HG02943 (cell line): ENCODE measurements around the gene CRACR2B.

Experiments used
- ATAC-seq: cut with Tn5 transposase; IDR thresholded peaks from one replicate; pipeline ENCODE4 v1.9.1; 2021; ENCODE audit warnings: mild to moderate bottlenecking, low read depth, moderate library complexity; ENCODE audit not compliant: unreplicated experiment

Gene CRACR2B

DNA sequence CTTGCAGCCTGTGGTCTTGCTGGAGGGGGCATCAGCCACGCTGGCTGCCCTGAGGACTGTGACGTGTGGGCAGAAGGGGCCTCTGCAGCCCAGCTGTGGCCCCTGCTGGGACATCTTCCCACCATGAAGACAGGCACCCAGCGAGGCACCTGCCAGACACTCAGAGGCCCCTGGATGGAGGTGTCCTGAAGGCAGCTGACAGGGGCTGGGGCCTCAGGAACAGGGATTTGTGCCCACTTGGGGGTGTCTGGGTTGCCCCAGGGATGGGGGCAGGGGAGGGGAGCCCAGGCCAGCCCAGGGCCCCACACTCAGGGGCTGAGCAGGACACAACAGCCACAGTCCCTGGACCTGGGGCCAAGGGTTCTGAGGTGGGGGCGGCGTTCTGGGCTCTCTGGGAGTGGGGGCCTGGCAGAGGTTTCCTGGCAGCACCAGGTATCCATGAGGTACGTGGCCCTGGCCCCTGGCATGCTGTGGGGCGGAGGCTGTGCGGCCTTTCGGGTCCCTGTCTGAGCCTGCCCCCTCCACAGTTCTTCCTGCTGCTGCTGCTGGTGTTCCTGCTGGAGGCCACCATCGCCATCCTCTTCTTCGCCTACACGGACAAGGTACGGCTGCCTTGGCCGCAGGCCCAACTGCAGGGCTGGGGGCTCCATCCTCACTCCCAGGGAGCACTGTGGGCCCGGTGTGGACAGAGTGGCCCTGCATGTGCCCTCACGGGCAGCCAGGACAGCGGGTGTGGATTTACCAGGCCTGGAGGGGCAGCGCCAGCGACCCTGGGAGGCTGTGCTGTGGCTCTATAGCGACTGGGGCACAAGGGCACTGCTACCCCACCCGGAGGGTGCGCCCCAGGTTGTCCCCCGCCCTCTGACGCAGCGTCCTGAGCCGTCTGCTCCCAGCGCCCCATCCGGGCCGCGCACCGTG lies 36.5 kb downstream of the CRACR2B start:
- no peak for ATAC-seq

DNA sequence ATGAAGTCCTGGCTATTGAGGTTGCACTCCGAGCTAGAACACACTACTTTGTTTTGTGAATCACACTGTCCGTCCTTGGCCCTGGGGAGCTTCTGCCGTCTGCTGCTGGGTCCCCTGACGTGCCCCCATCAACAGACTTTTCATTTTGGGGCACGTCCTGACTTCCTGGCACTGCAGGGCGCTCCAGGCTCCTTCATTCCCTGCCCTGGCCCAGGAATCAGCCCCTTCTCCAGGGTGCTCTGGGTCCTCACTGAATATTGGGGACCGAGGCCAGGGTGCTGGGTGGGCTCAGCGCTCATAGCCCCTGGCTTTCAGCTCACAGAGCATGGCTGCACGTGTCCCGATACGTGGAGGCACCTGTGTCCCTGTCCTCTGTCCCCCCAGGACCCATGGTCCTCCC lies 37.2 kb downstream of the CRACR2B start:
- ATAC-seq = no peak

DNA sequence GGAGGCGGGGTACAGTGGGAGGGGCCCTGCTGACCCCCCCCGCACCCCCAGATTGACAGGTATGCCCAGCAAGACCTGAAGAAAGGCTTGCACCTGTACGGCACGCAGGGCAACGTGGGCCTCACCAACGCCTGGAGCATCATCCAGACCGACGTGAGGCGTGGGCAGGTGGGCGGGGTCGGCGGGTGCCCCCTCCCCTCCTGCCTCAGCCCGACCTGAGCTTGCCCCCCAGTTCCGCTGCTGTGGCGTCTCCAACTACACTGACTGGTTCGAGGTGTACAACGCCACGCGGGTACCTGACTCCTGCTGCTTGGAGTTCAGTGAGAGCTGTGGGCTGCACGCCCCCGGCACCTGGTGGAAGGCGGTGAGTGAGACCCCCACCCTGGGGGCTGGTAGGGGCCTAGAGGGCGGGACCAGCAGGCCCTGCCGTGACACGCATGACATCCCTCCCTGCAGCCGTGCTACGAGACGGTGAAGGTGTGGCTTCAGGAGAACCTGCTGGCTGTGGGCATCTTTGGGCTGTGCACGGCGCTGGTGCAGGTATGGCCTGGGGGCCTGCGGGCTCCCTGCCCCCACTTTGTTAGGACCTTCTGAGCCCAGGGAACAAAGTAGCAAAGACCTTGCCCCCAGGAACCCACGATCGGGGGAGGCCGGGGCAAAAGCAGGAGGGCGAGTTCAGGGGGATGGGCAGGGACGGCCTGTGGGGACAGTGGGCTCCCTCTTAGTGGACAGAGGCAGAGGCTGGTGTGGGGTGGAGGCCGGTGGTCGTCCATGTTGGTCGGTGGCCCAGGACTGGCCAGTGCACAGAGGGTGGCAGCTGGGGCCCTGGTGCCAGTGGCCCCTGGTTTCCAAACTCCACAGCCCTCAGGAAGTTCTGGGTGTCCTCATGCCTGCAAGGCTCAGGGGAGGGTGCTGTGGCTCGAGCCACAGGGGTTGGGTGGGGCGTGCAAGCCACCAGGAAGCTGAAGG lies 38.0 kb downstream of the CRACR2B start:
- no peak for ATAC-seq

DNA sequence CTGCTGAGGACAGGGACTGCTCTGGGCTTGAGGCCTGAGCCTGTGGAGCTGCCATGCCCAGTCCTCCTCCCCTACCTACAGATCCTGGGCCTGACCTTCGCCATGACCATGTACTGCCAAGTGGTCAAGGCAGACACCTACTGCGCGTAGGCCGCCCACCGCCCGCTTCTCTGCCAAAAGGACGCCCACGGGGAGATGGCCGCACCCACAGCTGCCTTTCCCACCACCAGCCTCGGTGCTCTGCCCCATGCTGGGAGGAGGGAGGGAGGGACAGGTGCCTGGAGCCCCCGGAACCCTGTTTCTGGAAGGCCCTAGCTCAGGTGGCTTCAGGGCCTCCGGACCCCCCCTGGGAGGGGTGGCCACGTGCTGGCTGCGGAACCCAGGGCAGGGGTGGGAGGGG lies 38.8 kb downstream of the CRACR2B start:
- ATAC-seq = no peak

DNA sequence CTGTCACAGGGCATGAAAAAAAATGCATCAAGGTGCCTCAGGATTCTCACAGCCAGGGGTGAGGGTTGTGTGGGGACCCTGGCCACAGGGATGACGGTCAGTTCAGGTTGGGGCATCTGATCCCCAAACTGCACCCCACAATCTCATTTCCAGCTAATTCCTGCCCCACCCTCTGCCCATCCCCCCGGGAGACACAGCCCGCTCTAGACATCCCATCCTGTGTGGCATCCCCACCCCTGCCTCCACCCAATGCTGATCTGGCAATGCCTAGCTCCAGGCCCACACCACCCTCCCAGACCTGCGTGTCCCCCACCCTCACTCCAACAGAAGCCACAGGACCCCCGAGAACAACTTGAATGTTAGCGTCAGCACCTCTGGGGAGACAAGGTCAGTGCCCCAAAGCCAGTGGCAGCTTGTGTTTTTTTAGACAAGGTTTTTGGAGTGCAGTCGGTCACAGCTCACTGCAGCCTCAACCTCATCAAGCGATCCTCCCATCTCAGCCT lies 40.2 kb downstream of the CRACR2B start:
- ATAC-seq = no peak

DNA sequence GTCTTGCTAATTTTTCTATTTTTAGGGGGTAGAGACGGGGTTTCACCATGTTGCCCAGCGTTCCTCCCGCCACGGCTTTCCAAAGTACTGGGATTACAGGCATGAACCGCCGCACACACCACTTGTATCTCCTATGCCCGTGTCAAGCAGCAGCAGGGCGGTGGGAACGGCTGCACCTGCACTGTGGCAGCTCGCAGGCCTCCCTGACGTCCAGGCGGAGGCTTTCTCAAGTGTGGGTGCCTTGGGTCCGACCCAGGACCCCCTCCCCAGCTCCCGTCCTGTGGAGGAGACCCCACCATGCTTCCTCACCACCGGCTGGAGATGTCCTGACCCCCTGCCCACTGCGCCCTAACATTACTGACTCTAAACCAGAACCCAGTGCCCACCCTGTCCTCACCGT lies 40.7 kb downstream of the CRACR2B start:
- ATAC-seq = no peak

DNA sequence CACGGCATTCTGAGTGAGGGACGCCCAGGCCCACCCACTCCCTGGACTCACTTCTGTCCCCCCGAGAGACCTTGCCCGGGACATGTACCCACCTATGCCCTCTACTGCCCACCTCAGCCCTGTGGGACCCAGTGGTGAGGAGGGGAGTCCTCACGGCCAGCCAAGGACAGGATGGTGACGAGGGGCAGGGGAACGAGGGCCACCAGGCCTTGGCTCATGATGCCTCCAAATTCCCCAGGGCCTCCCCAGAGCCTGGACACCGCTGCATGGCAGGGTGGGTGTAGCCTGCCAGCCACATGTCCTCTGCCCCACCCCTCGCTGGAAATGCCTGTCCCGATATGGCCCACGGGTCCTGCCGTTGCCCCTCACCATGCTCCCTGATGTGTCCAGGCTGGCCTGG lies 41.1 kb downstream of the CRACR2B start:
- ATAC-seq = no peak

DNA sequence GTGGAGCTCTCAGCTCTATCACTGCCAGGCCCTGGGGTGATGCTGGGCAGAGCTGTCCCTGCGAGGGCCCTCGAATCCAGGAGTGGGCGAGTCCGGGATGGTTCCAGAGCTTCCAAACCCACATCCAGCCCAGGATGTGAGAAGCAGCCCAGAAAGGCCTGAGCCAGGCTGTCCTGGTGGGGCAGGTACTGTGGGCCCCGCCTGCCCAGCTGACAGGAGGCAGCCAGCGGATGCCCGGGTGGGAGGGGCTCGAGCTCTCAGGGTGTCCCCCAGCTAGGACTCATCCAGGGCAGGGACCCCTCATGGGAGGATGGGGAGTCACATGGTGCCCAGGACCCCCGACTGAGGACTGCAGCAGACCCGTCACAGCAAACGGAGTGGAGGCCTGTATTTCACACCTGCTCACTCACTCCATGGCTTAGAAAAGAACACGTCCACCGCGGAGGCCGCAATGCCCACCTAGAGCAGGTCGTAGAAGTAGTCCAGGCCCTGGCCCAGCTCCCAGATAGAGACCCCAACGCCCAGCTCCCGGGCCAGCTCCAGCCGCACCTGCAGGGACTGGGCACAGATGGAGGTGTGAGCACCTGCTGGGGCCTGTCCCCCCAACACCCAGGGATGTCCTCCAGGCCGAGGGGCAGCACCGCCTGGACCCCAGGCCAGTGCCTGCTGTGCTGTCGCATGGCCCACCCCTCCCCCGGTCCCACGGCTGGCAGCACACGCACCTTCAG lies 41.8 kb downstream of the CRACR2B start:
- ATAC-seq = no peak

DNA sequence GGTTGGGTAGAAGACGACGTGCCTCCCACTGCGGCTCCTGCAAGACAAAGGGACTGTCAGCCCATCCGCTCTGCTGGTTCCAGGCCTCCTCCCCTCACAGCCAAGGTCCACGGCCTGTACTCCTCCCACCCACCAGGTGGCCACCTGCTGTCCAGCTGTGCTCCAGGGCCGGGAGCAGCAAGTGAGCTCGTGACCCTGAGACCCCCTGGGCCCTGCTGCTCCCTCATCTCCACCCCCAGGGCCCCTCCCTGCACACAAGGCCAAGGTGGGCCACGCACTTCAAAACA lies 42.4 kb downstream of the CRACR2B start:
- ATAC-seq = no peak

DNA sequence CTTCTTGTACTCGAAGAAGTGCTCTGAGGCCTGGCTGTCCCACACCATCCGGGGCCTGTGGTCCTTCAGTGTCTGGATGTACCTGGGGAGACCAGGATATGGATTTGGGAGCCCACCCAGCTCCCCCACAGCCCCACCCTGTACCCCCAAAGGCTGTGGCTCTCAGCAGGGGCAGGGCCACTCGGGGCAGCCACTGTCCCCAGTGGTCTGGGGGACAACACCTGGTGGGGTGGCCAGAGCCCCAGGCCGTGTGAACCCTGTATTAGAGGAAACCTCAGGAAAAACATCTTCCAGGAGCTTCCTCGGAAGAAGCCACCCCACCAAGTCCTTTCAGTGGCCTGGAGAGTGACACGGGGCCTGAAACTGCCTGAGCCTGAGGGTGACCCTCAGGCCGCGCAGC lies 42.7 kb downstream of the CRACR2B start:
- ATAC-seq = no peak

DNA sequence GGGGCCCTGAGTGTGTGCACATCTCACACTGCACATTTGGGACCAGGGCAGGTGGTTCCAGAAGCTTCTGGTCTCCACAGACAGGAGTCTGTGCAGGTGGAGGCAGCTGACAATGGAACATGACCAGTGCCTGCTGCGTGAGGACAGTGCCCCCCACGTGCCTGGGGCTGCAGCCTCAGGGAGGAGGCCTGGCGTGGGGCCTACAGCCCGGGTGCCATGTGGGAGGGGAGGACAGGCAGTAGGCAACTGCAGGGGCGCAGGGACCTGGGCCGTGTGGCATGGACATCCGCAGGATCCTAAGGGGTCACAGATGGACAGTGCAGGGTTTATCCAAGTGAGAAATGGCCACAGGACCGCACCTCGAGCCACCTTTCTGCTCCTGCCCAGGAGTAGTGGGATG lies 43.8 kb downstream of the CRACR2B start:
- ATAC-seq = no peak

DNA sequence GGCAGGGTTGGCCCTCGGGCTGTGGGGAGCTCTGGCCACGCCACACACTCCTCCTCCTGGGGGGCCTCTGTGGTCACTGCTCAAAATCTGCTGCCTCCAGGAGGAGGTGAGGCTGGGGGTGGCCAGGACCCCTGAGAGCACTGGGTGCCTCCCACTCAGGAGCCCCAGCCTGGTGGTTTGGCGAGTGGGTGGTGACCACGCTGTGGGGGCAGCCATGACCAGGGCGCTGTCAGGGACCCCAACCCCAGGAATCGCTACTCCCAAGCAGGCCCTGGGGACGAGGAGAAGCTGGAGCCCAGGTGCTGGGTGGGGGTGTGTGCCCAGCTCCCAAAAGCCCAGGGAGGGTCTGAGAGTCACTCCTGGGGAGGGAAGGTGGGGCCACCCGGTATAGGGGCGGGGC lies 45.1 kb downstream of the CRACR2B start:
- no peak for ATAC-seq

DNA sequence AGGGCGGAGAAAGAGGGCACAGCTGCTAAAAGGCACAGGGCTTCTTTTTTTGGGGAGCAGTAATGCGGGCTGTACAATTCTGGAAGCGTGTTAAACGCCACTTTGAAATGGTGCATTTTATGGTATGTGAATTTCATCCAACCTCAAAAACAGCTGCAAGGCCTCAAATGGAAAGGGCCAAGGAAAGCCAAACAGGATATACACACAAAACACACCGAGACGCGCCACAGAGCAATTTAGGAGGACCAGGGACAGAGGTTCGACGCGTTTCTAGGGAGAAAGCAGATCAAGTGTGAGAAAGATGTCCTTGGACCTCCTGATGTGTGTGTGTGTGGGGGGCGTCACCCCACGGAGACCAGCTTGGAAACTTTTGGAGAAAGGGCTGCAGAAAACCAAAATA lies 46.0 kb downstream of the CRACR2B start:
- no peak for ATAC-seq

DNA sequence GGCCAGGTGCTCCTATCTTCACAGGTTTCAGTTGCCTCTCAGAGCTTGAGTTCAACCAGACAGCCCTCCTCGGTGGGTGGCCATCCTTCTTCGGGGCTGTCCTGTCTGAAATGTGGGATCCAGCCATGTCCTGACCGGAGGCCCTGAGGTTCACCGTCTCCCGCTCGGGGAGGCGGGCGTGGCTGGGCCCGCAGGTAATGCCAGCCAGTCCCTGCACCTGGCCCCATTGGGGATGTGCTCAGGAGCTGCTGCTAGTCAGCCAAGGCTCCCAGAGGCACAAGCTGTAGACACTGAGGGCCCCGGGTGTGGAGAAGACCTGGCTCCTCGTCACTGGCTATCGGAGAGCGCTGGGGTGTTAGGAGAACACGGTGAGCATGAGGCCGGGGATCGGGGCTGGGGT lies 47.5 kb downstream of the CRACR2B start:
- ATAC-seq = no peak

DNA sequence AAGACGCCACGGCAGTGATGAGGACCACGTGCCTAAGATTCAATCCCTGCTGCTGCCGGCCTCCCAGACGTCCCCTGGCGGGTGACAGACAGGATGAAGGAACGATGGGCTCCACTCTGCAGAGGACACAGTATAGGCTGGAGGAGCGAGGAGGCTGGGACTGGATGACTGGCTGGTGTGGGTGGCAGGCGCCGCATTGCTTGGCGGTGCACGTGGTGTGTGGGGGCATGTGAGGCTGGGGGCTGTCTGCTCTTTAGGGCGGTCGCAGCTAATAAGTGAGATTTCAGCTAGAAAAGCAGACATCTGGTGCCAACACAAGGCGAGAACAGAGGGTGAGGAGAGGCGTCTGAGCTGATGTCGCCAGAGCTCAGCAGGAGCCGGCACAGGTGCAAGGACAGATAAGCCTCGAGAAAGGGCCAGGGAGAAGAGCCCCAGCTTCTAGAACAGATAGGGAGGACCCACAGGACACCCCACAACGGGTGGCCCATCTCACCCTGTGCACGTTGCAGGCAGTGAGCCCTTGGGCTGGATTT lies 48.1 kb downstream of the CRACR2B start:
- ATAC-seq = no peak

DNA sequence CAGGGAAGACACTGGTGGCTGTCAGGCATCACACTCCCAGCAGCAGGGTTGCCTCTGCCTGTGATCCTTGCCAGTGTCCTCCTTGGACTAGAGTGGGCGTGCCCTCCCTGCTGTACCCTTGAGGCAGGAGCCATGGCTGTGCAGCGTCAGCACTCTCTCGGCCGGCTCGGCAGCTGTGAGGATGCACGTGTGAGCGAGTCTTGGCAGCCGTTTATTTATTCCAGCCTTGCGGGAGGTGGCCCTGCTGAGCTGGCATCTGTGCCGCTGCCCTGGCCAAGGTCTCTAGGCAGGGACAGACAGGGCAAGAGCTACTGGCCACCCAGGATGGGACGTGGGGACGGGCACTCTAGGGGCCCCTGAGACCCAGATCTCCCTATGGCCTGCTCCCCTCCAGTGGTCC lies 48.8 kb downstream of the CRACR2B start:
- no peak for ATAC-seq

DNA sequence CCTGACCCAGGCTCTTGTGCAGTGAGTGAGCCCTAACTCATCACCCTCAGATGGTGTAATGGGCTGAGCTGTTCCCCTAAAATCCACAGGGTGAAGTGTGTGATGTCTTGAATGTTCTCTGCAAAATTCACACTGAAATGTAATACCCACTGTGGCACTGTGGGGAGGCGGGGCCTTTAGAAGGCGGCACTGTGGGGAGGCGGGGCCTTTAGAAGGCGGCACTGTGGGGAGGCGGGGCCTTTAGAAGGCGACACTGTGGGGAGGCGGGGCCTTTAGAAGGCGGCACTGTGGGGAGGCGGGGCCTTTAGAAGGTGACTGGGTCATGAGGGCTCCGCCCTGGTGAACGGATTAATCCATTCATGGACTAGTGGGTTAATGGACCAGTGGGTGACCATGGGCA lies 49.8 kb downstream of the CRACR2B start:
- no peak for ATAC-seq

DNA sequence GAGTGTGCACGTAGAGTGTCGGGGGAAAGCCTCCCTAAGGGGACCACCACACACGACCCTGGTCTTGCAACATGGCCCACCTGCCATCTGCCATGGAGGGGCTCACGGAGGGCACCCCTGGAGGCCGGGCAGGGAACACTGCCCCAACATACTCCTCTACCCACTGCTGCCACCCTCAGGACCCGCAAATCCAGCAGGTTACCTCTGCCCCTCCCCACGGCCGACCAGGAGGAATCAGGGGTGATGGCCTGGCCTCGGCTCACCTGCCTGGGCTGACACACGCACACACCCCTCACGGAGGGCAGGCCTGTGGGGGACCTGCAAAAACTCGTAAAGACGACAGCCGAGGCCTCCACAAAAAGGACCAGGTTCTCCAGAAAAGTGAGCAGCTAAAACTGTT lies 52.7 kb downstream of the CRACR2B start:
- no peak for ATAC-seq
